D341Med (cell line): Measurements from ENCODE around the gene ISOC1.

Experiments used
- DNase-seq: peaks from one replicate; pipeline ENCODE4 v3.0.0; 2012; ENCODE audit warnings: low spot score

ISOC1 gene

GRCh38 chr5:129125819-129126218 is 31.3 kb downstream of the ISOC1 start:
- no peak for DNase-seq

GRCh38 chr5:129133553-129133952 is 39.0 kb downstream of the ISOC1 start:
- DNase-seq, result no peak

GRCh38 chr5:129135633-129136032 is 41.1 kb downstream of the ISOC1 start:
- no peak for DNase-seq

GRCh38 chr5:129137637-129138036 is 43.1 kb downstream of the ISOC1 start:
- DNase-seq, result no peak

- DNase-seq, result no peak
Measured at GRCh38 chr5:129141078-129141477, 46.5 kb downstream of the ISOC1 start.

- DNase-seq, result no peak
Measured at GRCh38 chr5:129141696-129142095, 47.1 kb downstream of the ISOC1 start.

- DNase-seq, result no peak
Measured at GRCh38 chr5:129155876-129156275, 61.3 kb downstream of the ISOC1 start.

- no peak for DNase-seq
Measured at GRCh38 chr5:129161830-129162229, 67.3 kb downstream of the ISOC1 start.
